HEK293 (cell line): ENCODE data around the gene ASAP2.

Experiments used
- CTCF ChIA-PET: fragments of 350-600 bp; formaldehyde crosslinking; extraction: SDS; loops from one replicate; lab custom pipeline; 2021; ENCODE audit warnings: antibody characterized with exemption; lab: Yijun Ruan, JAX
- POLR2A ChIA-PET: fragments of 300-600 bp; formaldehyde crosslinking; extraction: SDS; loops from one replicate; lab custom pipeline; 2020; ENCODE audit warnings: antibody characterized with exemption, inconsistent platforms; lab: Yijun Ruan, JAX
- H3K27ac ChIP-seq: fragments of 200-500 bp; sonication (Bioruptor generic); 2 replicates; pipeline ENCODE4 v1.5.1; 2014; ENCODE audit warnings: low read depth, low read length, control low read depth, inconsistent platforms; ENCODE audit errors: extremely low read depth
- H3K36me3 ChIP-seq, 2 experiments: fragments of 200-500 bp in 1 of 2; sonication (Bioruptor generic) in 1 of 2; 1 replicate in 1 of 2; 2 replicates in 1 of 2; pipeline ENCODE4 v1.5.1; 2014 to 2017; ENCODE audit warnings: inconsistent platforms in 2 of 2, low read length in 2 of 2; ENCODE audit not compliant: control insufficient read depth in 2 of 2, insufficient read depth in 1 of 2
- H3K4me1 ChIP-seq: fragments of 200-500 bp; sonication (Bioruptor generic); 2 replicates; pipeline ENCODE4 v1.5.1; 2014; ENCODE audit warnings: mild to moderate bottlenecking, low read length, inconsistent platforms; ENCODE audit not compliant: control insufficient read depth, insufficient read depth
- H3K4me3 ChIP-seq: 2 replicates; pipeline ENCODE4 v1.5.1; 2011; ENCODE audit warnings: low read depth, mild to moderate bottlenecking, control low read depth, low read length, moderate library complexity
- H3K9me3 ChIP-seq: fragments of 200-500 bp; sonication (Bioruptor generic); 2 replicates; pipeline ENCODE4 v1.5.1; 2014; ENCODE audit warnings: low read depth, low read length, inconsistent platforms; ENCODE audit not compliant: control insufficient read depth, insufficient read depth
- BCL11B ChIP-seq: fragments of 450-650 bp; formaldehyde crosslinking; IDR thresholded peaks from 2 replicates; pipeline ENCODE4 v1.5.1; 2016; ENCODE audit warnings: low read depth, missing biosample characterization, missing genetic modification characterization
- GLI4 ChIP-seq: fragments of 450-650 bp; formaldehyde crosslinking; IDR thresholded peaks from 2 replicates; pipeline ENCODE4 v1.5.1; 2016; ENCODE audit warnings: missing biosample characterization, missing genetic modification characterization
- KLF16 ChIP-seq: fragments of 450-650 bp; formaldehyde crosslinking; IDR thresholded peaks from 2 replicates; pipeline ENCODE4 v1.5.1; 2017; ENCODE audit warnings: missing biosample characterization, missing genetic modification characterization
- SALL2 ChIP-seq: fragments of 450-650 bp; formaldehyde crosslinking; IDR thresholded peaks from 2 replicates; pipeline ENCODE4 v1.5.0; 2017; ENCODE audit warnings: missing biosample characterization, mild to moderate bottlenecking, missing genetic modification characterization, borderline replicate concordance
- TRIM28 ChIP-seq: IDR thresholded peaks from 2 replicates; pipeline ENCODE4 v1.6.1; 2011; ENCODE audit warnings: low read length, control low read depth, borderline replicate concordance
- ZNF10 ChIP-seq: fragments of 450-650 bp; formaldehyde crosslinking; IDR thresholded peaks from 2 replicates; pipeline ENCODE4 v1.5.1; 2017; ENCODE audit warnings: missing biosample characterization, missing genetic modification characterization
- ZNF112 ChIP-seq: fragments of 450-650 bp; formaldehyde crosslinking; IDR thresholded peaks from 2 replicates; pipeline ENCODE4 v1.5.0; 2017; ENCODE audit warnings: missing biosample characterization, missing genetic modification characterization
- ZNF114 ChIP-seq: fragments of 450-650 bp; formaldehyde crosslinking; IDR thresholded peaks from 2 replicates; pipeline ENCODE4 v1.5.0; 2017; ENCODE audit warnings: missing biosample characterization, missing genetic modification characterization
- ZNF184 ChIP-seq: fragments of 450-650 bp; IDR thresholded peaks from 2 replicates; pipeline ENCODE4 v1.5.1; 2018; ENCODE audit warnings: missing biosample characterization, mild to moderate bottlenecking, missing genetic modification characterization
- ZNF214 ChIP-seq: fragments of 450-650 bp; formaldehyde crosslinking; IDR thresholded peaks from 2 replicates; pipeline ENCODE4 v1.5.1; 2017; ENCODE audit warnings: missing biosample characterization, mild to moderate bottlenecking, missing genetic modification characterization, borderline replicate concordance
- ZNF350 ChIP-seq: fragments of 450-650 bp; formaldehyde crosslinking; IDR thresholded peaks from 2 replicates; pipeline ENCODE4 v1.5.0; 2017; ENCODE audit warnings: missing biosample characterization, mild to moderate bottlenecking, missing genetic modification characterization
- ZNF423 ChIP-seq: fragments of 450-650 bp; formaldehyde crosslinking; IDR thresholded peaks from 2 replicates; pipeline ENCODE4 v1.5.1; 2016; ENCODE audit warnings: missing biosample characterization, missing genetic modification characterization
- ZNF501 ChIP-seq: fragments of 450-650 bp; formaldehyde crosslinking; IDR thresholded peaks from 2 replicates; pipeline ENCODE4 v1.5.1; 2016; ENCODE audit warnings: missing biosample characterization, missing genetic modification characterization
- ZNF549 ChIP-seq: fragments of 450-650 bp; IDR thresholded peaks from 2 replicates; pipeline ENCODE4 v1.5.1; 2018; ENCODE audit warnings: missing biosample characterization, missing genetic modification characterization, mild to moderate bottlenecking, inconsistent platforms, moderate library complexity
- ZNF623 ChIP-seq: fragments of 450-650 bp; formaldehyde crosslinking; IDR thresholded peaks from 2 replicates; pipeline ENCODE4 v1.5.1; 2016; ENCODE audit warnings: missing biosample characterization, missing genetic modification characterization
- ZNF837 ChIP-seq: fragments of 450-650 bp; formaldehyde crosslinking; IDR thresholded peaks from 2 replicates; pipeline ENCODE4 v1.5.1; 2016; ENCODE audit warnings: missing biosample characterization, missing genetic modification characterization
- ZSCAN23 ChIP-seq: fragments of 450-650 bp; formaldehyde crosslinking; IDR thresholded peaks from 2 replicates; pipeline ENCODE4 v1.5.1; 2016; ENCODE audit warnings: missing biosample characterization, missing genetic modification characterization
- TF ChIP-seq, protein P1 (sequence below): fragments of 450-650 bp; formaldehyde crosslinking; IDR thresholded peaks from 2 replicates; pipeline ENCODE4 v1.5.1; 2016; ENCODE audit warnings: missing biosample characterization, missing genetic modification characterization, borderline replicate concordance
- TF ChIP-seq, protein P2 (sequence below): sonication (generic); formaldehyde crosslinking; IDR thresholded peaks from 2 replicates; pipeline ENCODE4 v1.8.1; 2022; ENCODE audit warnings: mild to moderate bottlenecking, moderate library complexity, missing genetic modification reagents
- TF ChIP-seq, protein P3 (sequence below): fragments of 450-650 bp; formaldehyde crosslinking; IDR thresholded peaks from 2 replicates; pipeline ENCODE4 v1.5.1; 2016; ENCODE audit warnings: missing biosample characterization, missing genetic modification characterization
- TF ChIP-seq, protein P4 (sequence below): fragments of 450-650 bp; formaldehyde crosslinking; IDR thresholded peaks from 2 replicates; pipeline ENCODE4 v1.5.1; 2016; ENCODE audit warnings: missing biosample characterization, missing genetic modification characterization

The ASAP2 gene

DNA sequence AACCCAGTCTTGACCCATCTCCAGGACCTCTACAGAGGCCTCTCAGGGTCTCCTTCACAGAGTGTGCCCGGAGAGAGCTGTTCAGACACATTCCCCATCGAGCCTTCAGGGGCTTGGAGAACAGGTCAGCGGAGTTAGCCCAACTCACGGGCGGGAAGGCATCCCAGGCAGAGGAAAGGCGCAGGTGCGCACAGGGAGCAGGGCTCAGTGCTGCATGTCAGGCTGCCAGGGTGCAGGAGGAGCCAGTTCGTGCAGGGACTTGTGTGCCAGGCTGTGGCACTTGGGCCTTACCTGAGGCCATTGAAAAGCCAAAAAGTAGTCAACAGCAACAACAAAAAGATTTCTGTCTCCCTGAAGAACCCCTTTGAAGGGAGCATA, 112.7 kb downstream of the ASAP2 start:
- H3K36me3 ChIP-seq = peaks cover 0 to 20% of the 10 kb centered on the region in 2 experiments; a peak in 2 of 3 replicates
- no peak overlapping the region for H3K27ac ChIP-seq
- H3K4me3 ChIP-seq = no peak overlapping the region
- H3K9me3 ChIP-seq = no peaks in the 10 kb centered on the region
- peaks cover 3% of the 10 kb centered on the region; the same call in 1 of the 2 replicates for H3K4me1 ChIP-seq
- ChIA-PET POLR2A (no interaction called here), CTCF (interaction anchor here (0.5 to 0.7 kb wide), 2 partner anchors 206 to 652 kb away, joined by 3 to 5 read pairs; no protein-coding TSS in a partner anchor)
- TF ChIP-seq, protein P1, sequence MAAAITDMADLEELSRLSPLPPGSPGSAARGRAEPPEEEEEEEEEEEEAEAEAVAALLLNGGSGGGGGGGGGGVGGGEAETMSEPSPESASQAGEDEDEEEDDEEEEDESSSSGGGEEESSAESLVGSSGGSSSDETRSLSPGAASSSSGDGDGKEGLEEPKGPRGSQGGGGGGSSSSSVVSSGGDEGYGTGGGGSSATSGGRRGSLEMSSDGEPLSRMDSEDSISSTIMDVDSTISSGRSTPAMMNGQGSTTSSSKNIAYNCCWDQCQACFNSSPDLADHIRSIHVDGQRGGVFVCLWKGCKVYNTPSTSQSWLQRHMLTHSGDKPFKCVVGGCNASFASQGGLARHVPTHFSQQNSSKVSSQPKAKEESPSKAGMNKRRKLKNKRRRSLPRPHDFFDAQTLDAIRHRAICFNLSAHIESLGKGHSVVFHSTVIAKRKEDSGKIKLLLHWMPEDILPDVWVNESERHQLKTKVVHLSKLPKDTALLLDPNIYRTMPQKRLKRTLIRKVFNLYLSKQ (tag by site-specific recombination) = no peak
- no peak for TF ChIP-seq ZNF184 (tag by site-specific recombination)
- no peak for TF ChIP-seq ZNF423 (tag by site-specific recombination)
- no peak for TF ChIP-seq ZNF10 (tag by site-specific recombination)

DNA sequence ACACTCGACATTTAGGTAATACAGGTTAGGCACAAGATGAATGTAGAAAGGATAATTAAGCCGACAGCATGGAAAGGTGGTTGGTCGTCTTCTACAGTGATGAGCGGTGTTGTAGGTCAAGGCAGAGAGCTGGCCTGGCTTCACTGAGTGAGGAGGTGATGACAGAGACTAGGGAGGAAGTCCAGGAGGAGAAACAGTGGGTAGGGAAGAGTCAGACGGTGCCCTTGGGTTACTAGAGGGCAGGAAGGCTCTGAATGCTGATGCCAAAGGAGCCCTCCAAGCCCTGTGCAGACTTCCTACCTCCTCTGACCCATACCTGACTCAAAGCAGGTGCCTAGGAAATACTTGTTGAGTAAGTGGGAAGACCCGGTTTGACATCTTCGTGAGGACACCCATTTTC, 116.0 kb downstream of the ASAP2 start:
- POLR2A ChIA-PET = no interaction called here
- Histone ChIP-seq H3K4me3 (no peak overlapping the region), H3K4me1 (peaks cover 6% of the 10 kb centered on the region; the same call in 1 of the 2 replicates), H3K36me3 (peaks cover 0 to 31% of the 10 kb centered on the region in 2 experiments; a peak in 2 of 3 replicates), H3K9me3 (no peaks in the 10 kb centered on the region)
- TF ChIP-seq SALL2 (tag by site-specific recombination) = no peak
- no peak for TF ChIP-seq ZNF623 (tag by site-specific recombination)
- TF ChIP-seq ZNF837 = no peak
- no peak for TF ChIP-seq ZNF114 (tag by site-specific recombination)
- TF ChIP-seq GLI4 (tag by site-specific recombination) = no peak
- TF ChIP-seq ZNF112 = no peak
- no peak for TF ChIP-seq ZNF549 (tag by site-specific recombination)
- TF ChIP-seq ZNF184 (tag by site-specific recombination) = no peak
- TF ChIP-seq ZNF214 (tag by site-specific recombination) = no peak
- no peak for TF ChIP-seq KLF16 (tag by site-specific recombination)
- TF ChIP-seq ZSCAN23 (tag by site-specific recombination) = no peak
- TF ChIP-seq BCL11B (tag by site-specific recombination) = no peak
- no peak for TF ChIP-seq ZNF501 (tag by site-specific recombination)
- TF ChIP-seq, all 188 proteins: peak for 0
- CTCF ChIA-PET = no interaction called here
- no peak overlapping the region for H3K27ac ChIP-seq

DNA sequence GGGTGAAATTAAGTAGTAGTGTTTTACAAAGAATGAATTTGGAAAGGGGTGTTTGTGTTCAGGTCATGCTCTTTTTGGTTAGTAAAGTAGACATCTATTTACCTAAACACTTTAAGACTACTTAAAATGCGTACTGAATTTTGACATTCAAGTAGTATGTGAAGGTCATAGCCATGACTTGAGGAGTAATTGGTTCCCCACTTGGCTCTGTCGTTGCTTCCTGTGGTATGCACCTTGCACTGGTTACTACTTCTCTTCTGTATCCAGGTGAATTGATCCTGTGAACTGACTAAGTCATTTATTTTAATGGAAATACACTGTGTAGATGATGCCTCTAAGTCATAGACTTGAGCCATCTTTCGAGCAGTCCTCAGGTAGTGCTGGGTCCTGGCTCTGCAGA, 118.8 kb downstream of the ASAP2 start:
- Histone ChIP-seq H3K27ac (no peak overlapping the region), H3K36me3 (peaks cover 0 to 45% of the 10 kb centered on the region in 2 experiments; a peak in 1 of 3 replicates), H3K4me3 (no peak overlapping the region), H3K9me3 (no peaks in the 10 kb centered on the region), H3K4me1 (0 out of 2 replicates have a peak, but pooled peaks cover 3% of the 10 kb centered on the region)
- ChIA-PET POLR2A (no interaction called here), CTCF (no interaction called here)
- TF ChIP-seq TRIM28 (no peak), KLF16 (tag by site-specific recombination) (no peak), ZNF350 (no peak)
- TF ChIP-seq, protein P2, sequence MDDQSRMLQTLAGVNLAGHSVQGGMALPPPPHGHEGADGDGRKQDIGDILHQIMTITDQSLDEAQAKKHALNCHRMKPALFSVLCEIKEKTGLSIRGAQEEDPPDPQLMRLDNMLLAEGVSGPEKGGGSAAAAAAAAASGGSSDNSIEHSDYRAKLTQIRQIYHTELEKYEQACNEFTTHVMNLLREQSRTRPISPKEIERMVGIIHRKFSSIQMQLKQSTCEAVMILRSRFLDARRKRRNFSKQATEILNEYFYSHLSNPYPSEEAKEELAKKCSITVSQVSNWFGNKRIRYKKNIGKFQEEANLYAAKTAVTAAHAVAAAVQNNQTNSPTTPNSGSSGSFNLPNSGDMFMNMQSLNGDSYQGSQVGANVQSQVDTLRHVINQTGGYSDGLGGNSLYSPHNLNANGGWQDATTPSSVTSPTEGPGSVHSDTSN (CRISPR knock-in tag) = no peak
- TF ChIP-seq, protein P3, sequence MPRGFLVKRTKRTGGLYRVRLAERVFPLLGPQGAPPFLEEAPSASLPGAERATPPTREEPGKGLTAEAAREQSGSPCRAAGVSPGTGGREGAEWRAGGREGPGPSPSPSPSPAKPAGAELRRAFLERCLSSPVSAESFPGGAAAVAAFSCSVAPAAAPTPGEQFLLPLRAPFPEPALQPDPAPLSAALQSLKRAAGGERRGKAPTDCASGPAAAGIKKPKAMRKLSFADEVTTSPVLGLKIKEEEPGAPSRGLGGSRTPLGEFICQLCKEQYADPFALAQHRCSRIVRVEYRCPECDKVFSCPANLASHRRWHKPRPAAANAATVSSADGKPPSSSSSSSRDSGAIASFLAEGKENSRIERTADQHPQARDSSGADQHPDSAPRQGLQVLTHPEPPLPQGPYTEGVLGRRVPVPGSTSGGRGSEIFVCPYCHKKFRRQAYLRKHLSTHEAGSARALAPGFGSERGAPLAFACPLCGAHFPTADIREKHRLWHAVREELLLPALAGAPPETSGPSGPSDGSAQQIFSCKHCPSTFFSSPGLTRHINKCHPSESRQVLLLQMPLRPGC = no peak
- TF ChIP-seq, protein P4, sequence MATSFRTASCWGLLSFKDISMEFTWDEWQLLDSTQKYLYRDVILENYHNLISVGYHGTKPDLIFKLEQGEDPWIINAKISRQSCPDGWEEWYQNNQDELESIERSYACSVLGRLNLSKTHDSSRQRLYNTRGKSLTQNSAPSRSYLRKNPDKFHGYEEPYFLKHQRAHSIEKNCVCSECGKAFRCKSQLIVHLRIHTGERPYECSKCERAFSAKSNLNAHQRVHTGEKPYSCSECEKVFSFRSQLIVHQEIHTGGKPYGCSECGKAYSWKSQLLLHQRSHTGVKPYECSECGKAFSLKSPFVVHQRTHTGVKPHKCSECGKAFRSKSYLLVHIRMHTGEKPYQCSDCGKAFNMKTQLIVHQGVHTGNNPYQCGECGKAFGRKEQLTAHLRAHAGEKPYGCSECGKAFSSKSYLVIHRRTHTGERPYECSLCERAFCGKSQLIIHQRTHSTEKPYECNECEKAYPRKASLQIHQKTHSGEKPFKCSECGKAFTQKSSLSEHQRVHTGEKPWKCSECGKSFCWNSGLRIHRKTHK (tag by site-specific recombination) = no peak
